LHCN-M2 (cell line): ENCODE measurements around the gene MKLN1. TPM values are rescaled to one million over a fixed set of nuclear protein-coding genes. Genes with fewer than 3 reads are reported as not detected.
A peak's percentile ranks its signal among the peaks of the same experiment; 100 is the strongest.
"Not testable (repeated sequence)": the region's sequence is repeated elsewhere in the genome, so short reads cannot be mapped to it uniquely, and the experiment has no call there.

Experiments used
- DNase-seq: peaks from one replicate; pipeline ENCODE4 v3.0.0-alpha.2; 2012; ENCODE audit warnings: low read depth
- polyA plus RNA-seq: library from polyadenylated mRNA; unstranded; fragments of >200 nt; gene quantifications from one replicate; pipeline ENCODE4 v1.2.1, GENCODE V29; 2012; ENCODE audit warnings: missing spikeins
- total RNA-seq: library from RNA; depleted of rRNA; stranded (reverse); fragments of >200 nt; gene quantifications from 2 replicates; pipeline ENCODE4 v1.2.3, GENCODE V29; 2014; rRNA removed

Gene MKLN1
- total RNA-seq = 31.5 and 40.5 TPM in 2 replicates
- polyA plus RNA-seq = 17.9 TPM

- DNase-seq = peak; percentile 86
These were observed at the start of gene MKLN1 for GRCh38 chr7:131327626-131328376. TSS of gene MKLN1 (plus strand) at chr7:131327876. CDS start at chr7:131327900, 24 bp downstream.

GRCh38 chr7:131279044-131279443, 48.6 kb upstream of the MKLN1 start:
- DNase-seq = no peak

GRCh38 chr7:131281266-131282048, 46.2 kb upstream of the MKLN1 start:
- DNase-seq = no peak

GRCh38 chr7:131284702-131285419, 42.8 kb upstream of the MKLN1 start:
- DNase-seq = peak; percentile 66

GRCh38 chr7:131285556-131285955, 42.1 kb upstream of the MKLN1 start:
- no peak for DNase-seq

GRCh38 chr7:131288450-131288849, 39.2 kb upstream of the MKLN1 start:
- DNase-seq = no peak

- no peak for DNase-seq
These were observed 38.6 kb upstream of the MKLN1 start for GRCh38 chr7:131289051-131289450.

- no peak for DNase-seq
These were observed 35.4 kb upstream of the MKLN1 start for GRCh38 chr7:131292141-131292905.

- peak; percentile 52 for DNase-seq
These were observed 34.7 kb upstream of the MKLN1 start for GRCh38 chr7:131293018-131293417.

- DNase-seq = peak; percentile 19
These were observed 33.1 kb upstream of the MKLN1 start for GRCh38 chr7:131294553-131294952.

- no peak for DNase-seq
These were observed 29.1 kb upstream of the MKLN1 start for GRCh38 chr7:131298608-131298992.

- no peak for DNase-seq
These were observed 28.6 kb upstream of the MKLN1 start for GRCh38 chr7:131299074-131299473.

GRCh38 chr7:131300078-131300477, 27.6 kb upstream of the MKLN1 start:
- DNase-seq = no peak

- no peak for DNase-seq
These were observed 26.9 kb upstream of the MKLN1 start for GRCh38 chr7:131300572-131301466.

GRCh38 chr7:131302446-131302845, 25.2 kb upstream of the MKLN1 start:
- DNase-seq = no peak

- DNase-seq = no peak
These were observed 24.6 kb upstream of the MKLN1 start for GRCh38 chr7:131302876-131303707.

GRCh38 chr7:131305152-131305551, 22.5 kb upstream of the MKLN1 start:
- DNase-seq = no peak

- not testable (repeated sequence) for DNase-seq
These were observed 21.6 kb upstream of the MKLN1 start for GRCh38 chr7:131306041-131306440.

- DNase-seq = no peak
These were observed 20.9 kb upstream of the MKLN1 start for GRCh38 chr7:131306777-131307176.
